Stimulated activated CD4-positive, alpha-beta T cell treated with anti-CD3 and anti-CD28 coated beads, TNF-alpha, amount 100 ng/mL, for 24 hours (primary cell): ENCODE measurements around the gene TNFRSF18.

Experiments
- DNase-seq, 3 experiments: peaks; one replicate each; pipeline ENCODE4 v3.0.0-alpha.2; 2020; ENCODE audit warnings: low read depth in 3 of 3

TNFRSF18 gene

DNA sequence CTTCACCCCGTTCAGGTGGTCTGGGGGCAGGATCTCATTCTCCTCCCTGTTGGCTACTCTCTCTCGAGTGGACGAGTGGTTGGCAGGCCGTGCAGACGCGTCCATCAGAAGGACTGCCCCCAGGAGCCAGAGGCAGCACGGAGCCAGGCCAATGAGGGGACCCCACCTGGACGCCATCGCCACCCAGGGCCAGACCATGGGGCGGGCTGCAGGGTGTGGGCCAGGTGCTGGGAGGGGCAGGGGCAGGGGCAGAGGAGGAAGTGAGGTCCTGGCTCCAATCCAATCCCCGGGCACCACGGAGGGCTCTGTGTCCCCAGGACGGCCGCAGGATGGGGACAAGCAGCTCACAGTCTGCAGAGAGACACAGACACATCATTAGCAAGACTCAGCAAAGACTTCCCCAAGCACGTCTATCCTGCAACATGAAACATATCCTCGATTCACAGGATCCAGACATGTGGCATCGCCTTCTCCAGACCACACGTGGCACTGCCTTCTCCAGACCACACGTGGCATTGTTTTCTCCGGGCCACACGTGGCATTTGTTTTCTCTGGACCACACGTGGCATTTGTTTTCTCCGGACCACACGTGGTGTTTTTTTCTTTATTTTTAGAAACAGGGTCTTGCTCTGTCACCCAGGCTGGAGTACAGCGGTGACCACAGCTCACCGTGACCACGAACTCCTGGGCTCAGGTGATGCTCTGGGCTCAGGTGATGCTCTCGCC is 22.4 kb upstream of the TNFRSF18 start:
- no peak for DNase-seq

DNA sequence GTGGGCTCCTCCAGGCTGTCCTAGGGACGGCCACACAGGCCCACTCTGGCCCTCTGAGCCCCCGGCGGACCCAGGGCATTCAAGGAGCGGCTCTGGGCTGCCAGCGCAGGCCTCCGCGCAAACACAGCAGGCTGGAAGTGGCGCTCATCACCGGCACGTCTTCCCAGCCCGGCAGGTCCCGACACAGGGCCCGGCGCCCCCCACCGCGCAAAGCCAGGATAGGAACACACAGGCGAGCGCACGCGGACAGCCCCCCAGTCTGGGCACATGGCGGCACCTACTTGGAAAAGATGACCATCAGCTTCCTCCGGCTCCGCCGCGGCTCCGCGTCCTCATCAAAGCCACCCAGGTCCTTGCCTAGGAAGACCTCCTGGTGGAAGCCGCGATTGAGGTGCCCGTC is 21.8 kb upstream of the TNFRSF18 start:
- DNase-seq: no peak

DNA sequence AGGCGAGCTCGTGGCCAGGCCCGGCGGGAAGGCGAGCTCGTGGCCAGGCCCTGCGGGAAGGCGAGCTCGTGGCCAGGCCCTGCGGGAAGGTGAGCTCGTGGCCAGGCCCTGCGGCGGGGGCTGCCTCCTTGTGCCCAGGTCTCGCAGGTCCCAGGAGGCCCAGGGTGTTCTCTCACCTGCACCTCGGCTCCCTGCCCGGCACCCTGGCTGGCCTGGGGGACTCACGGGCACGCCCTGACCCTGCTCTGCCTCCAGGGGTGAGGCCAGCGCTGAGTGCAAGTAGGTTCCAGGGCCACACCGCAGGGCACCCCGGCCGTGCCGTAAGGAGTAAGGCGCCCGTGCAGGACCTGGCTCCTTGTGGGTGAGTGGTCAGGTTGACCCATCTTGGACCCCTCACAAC is 21.0 kb upstream of the TNFRSF18 start:
- DNase-seq: no peak

DNA sequence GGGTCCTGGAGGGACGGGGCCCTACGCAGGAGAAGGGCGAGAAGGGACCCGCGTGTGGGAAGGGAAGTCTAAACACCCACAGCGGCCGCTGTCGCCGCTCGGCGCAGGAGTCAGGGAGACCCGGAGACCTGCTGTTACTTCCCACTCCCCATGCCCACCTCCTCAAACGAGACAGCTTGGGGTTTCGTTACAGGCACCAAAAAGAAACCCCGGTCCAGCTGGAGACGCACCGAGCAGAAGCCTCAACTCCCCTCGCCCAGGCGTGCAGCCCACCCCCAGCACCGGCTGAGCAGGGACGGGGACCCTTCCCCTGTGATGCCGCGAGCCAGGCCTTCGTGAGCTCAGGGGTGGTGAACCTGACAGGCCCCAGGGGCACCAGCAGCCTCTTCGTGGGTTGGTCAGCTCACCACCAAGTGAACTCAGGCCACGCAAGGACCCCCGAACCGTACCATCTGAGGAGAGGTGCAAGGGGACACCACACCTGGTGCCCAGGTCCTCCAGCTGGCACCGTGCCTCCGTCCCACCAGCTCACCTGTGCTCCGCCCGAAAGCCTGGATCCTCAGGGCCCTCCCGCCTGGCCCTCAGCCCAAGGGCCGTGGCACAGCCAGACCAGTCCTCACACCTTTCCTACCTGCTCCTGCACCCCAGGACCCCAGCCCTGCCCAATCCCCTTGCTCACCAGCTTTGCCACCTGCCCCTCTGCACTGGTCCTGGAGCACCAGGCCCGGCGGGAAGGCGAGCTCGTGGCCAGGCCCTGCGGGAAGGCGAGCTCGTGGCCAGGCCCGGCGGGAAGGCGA is 20.4 kb upstream of the TNFRSF18 start:
- no peak for DNase-seq

DNA sequence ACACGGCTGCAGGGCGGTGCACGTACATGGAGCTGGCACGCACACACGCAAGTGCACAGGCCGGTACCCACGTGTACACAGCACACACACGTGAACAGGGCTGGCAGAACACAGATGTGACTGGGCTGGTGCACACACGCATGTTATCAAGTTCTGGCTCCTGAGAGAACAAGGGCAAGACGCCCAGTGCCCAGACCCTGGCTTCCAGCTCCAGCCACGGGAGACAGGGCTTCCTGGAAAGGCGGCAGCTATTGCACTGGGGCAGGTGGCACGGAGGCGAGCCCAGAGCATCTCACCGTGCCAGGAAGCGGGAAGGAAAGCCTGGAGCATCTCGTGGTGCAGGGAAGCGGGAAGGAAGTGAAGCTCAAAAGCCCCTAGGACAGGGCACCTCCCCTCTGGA is 19.5 kb upstream of the TNFRSF18 start:
- no peak for DNase-seq

DNA sequence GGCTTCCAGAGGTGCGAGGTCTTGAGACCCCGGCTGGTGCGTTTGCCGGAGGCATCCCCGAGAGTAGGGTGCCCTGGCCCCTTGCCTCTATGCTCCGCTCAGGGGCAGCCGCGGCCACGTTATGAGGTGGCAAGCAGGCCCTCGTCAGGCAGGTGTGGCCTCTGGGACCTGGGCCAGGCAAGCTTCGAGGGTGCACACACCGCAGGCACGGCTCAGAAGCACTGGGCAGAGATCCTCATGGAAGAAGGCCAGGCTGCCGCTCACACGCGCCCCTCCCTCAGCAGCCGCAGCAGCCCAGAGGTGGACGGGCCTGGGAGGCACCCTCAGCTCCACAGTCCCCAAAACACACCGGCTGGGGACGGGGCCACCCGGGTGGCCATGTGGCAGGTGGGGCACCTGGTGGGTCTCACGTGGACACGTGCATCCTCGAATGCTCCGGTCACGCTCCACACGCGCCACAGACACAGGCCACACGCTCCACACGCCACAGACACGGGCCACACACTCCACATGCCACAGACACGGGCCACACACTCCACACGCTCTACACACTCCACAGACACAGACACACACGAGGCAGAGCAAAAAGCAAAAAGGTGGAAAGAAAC is 18.9 kb upstream of the TNFRSF18 start:
- no peak for DNase-seq

DNA sequence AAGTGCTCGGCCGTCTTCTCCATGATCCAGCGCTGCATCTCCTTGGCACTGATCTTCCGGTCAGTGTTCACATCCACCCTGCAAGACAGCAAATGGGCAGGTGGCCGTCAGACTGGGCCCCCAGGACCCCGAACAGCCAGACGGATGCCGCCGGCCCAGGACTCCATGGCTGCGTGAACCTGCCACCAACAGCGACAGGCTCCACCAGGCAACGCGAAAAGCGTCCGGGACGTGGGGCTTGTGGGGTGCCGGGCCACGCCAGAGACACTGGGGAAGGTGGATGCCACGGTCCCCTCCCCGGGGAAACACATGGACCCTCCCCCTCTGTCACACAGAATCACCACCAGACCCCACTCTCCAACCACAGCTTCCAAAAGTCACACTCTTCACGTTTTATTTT is 17.5 kb upstream of the TNFRSF18 start:
- no peak for DNase-seq

DNA sequence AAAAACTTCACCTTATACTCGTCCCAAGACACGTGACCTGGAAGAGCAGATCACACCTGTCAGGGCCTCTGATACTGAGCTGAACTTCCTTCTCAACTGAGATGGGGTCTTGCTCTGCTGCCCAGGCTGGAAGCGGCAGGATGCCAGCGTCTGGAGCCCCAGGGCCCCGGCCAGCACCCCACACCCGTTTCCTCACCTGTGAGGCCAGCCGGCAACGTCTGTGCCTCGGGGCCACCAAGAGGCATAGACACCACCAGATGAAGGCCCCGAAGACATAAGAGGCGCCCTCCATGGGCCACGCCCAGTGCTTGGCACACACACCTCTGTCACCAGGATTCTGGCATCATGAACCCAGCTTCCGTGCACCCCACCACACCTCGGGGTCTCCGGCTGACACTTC is 16.9 kb upstream of the TNFRSF18 start:
- DNase-seq: no peak

DNA sequence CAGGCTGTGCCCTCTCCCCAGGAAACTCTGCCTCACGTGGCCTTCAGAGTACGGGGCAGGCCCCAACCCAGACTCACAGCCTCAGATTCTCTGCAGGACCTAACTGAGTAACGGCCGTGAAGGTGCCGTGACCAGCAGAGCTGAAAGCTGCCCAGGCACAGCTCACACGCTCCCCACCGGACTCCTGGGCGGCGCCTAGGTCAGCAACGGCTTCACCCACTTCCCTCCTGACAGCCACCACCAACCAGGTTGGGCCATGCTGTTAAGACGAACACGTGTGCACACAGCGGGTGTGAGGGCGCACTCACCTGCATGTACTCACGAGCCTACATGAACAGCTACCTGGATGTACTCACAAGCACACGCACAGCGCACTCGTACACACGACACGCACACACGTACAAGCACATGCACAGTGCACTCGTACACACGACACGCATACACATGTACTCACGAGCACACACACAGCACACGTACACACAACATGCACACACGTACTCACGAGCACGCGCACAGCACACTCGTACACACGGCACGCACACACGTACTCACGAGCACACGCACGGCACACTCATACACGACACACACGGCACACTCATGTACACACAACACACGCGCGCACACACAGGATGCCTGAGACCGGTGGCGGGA is 16.3 kb upstream of the TNFRSF18 start:
- DNase-seq: no peak

DNA sequence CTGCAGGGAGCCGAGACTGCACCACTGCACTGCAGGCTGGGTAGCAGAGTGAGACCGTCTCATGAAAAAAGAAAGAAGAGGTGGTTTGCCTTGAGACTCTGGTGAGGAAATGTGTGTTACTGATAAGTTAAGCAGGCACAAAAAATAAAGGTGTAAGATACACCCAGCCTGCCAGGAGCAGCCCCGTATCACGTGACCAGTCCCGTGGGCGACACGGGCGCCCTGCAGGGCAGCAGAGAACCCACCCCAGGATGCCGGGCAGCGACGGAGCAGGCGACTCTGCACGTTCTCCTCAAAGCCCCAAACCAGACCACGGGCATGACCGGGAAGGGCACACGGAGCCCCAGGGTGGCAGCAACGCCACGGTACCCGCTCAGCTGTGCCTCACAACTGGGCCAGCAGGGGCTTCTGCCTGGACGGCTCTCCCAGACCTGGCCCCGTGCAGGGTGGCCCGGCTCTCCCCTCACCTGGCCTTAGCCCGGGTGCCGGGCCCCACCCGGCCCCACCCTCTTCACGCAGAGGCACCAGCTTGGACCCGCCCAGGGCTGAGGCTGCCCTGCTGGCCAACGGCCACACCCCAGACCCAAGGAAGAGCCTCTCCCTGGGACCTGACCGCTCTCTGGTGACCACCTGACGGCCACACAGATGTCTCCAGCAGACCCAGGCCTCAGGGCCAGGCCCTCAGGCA is 15.6 kb upstream of the TNFRSF18 start:
- DNase-seq: no peak

DNA sequence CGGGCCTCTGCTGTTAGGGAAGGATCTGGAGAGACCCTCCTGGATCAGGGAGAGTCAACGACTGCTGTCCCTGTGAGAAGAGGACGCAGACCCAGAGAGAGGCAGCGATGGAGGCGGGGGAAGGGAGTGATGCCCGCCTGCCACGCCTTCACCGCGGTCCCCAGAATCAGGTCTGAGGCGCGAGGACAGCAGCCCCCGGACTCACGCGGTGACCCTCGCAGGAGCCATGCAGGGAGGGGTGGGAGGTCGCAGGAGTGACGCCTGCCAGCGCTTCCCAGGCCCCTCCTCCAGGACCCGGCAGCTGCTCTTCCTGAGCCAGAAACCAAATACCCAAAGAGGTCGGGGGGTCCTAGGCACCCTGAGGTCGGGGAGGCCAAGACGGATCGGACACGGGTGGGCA is 13.8 kb upstream of the TNFRSF18 start:
- no peak for DNase-seq

DNA sequence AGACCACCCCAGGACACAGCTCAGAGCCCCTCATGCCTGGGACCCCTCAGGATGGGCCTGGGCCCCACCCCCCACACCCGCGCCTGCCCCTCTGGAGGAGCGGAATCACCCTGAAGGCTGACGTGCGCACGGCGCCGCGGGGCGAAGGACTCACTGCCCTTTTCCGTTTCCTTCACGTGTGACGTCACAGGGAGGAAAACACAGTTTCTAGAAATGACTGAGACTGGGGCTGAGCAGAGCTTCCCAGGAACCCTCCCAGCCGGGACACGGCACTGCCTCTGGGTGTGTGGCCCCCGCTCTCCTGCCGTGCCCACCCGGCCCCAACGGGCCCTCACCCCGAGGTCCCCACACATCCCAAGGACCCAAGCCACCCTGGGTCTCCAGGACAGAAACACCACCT is 12.9 kb upstream of the TNFRSF18 start:
- DNase-seq: peak in 1 of 3 experiments; percentile 59

DNA sequence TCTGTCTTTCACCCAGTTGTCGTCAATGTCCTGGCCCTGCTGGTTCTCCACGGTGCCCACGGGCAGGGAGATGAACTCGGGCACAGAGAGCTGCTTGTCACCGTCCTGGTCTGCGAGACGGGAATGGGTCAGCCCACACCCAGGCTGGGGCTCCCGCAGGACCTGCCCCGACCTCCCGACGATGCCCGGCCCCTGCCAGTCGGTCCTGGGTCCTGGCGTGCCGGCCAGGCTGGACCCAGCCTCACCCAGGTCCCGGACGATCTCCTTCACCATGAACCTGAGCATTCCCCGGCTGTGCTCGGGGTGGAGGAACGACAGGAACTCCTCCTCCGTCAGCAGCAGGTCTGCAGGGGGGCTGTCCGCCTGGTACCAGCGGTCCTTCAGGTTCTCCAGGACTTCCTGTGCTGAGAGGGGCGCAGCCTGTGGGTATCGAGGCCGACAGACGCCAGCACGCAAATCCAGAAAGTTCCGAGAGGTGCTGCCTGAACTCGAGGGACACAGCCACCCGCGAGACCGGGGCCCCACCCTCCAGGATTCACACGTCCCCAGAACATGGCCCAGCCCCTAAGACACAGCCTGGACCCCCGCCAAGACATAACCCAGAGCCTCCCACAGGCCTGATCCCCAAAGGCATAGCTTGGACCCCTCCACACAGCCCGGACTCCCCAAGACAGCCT is 12.3 kb upstream of the TNFRSF18 start:
- DNase-seq: no peak

DNA sequence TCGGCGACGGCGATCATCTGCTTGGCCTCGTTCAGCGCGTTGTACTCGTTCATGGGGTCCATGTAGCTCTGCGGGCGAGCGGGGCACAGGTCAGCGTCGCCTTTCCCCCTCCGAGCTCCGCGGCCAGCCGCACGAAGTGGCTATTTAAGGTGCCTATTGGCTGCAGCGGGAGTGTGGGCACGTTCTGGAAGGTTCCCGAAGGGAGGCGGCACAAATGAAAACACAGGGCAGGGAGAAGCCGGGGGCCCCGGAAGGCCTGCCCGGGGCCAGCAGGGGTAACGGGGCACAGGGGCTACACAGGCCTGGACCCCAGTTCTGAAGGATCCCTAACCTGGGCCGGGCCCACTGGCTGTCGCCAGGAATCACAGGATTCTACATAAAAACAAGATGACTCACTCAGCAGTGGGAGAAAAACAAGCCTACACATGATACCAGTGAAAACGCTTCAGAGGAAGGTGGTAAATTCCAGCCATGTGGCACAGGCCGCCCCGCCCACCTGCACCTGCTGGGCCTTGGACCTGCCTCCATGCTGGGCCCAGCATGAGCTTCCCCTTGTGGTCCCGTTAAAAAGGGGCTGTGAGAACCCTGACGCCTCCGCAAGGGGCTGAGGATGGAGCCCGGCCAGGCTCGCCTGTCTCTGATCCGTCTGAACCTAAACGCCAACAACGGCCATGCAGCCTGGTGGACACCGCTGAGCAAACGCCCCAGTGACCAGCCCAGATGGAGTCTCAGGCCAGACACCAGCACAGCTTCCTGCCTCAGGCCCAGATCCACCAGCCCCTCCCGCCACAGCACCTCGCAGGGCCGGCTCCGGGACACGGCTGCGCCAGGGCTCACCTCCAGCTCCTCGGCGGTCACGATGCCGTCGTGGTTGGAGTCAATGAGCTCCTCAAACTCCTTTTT is 11.5 kb upstream of the TNFRSF18 start:
- DNase-seq: peak in 1 of 3 experiments; percentile 66

DNA sequence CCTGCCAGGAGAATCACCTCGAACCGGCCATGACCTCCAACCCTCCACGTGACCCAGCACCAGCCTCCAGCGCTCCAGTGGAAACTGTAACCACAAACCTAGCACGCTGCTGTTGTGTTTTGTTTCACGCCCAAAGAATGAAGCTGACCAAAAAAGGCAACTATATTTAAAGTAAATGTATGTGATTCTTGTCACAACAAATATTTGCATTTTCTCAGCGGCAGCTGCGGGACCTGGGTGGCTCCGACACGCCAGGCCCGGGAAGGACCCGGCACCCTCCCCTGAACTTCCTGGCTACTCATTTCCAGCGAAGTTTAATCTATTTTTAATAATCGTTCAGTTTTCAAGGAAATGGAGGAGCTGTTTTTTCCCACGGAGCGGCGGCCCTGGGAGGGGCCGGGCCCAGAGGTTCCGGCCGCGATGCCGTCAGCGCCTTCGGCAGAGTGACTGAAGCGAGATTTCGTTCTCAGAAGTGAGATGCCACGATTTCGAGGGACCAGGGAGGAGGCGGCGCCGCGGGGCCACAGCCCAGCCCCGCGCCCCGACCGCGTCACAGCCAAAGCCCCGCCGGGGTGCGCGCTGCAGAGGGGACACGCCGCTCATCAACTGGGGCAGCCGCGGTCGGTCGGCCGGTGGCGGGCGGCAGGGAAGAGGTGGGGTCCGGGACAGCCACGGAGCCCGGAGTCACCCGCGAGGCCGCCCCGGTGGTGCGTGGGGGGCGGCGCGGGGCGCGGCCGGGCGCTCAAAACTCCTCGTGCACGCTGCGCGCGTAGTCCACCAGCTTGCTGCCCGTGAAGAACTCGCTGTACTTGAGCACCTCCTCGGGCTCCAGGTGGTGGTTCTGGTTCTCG is 10.6 kb upstream of the TNFRSF18 start:
- DNase-seq: no peak

DNA sequence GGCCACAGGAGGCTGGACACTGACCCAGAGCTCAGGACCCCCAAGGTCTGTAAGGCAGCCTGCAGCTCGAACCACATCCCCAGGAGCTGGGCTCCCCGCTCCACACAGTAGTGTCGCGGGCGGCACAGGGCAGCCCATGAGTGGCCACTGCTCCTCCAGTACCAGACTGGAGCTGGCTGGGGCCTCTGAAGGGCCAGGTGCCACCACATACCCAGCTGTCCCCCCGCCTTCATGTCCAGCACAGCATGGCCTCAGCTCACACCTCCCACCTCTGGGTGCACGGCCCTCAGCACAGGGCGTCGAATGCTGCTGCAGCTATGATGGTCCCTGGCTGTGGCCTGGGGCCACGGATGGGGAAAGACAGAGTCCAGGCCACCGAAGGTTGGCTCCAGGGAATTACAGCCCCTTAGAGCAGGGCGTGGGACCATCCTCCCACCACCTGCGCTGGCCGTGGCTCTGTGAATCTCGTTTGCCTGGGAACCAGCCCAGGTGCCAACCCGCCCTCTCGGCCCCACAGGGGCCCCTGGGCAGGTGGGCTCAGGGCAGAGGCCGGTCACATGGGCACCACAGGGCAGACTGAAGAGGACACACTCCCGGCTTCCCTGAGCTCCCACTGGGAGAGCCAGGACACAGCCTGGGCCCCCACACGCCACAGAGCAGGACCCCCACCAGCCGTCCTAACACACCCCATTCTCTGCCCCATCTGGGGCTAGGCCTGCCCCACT is 9.7 kb upstream of the TNFRSF18 start:
- no peak for DNase-seq

DNA sequence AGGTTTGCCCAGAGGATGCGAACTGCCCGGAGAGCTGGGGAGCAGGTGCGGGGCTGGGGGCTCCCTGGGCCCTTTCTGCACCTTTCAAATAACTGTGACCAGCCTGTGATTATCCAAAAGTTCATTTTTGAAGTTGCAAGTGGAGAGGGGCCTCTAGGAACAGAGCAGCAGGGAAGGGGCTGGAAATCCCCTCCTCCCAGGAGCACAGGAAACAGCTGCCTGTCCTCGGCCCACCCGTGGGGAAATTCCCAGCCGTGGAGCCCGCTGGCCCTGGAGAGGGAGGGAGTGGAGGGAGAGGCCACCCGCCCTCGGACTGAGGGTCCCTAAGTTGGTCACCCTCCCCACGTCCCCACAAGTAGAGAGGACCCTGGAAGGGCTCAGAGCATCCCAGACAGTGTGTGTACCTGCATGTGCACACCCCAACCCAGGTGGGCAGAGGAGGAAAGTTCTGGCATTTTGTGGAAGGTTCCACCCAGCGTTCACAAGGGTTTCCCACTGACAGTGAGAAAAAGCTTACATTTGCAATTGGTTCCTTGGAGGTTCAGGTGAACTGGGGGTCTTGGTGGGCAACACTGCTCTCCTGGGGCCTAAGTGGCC is 8.8 kb upstream of the TNFRSF18 start:
- DNase-seq: no peak
